ENCODE results near the gene TBC1D22A. TPM values are rescaled to one million over a fixed set of nuclear protein-coding genes. Genes with fewer than 3 reads are reported as not detected.

Gene TBC1D22A
- total and polyA plus RNA-seq, 2 experiments from 2014 or later: 9.6 to 13.3 TPM

DNA sequence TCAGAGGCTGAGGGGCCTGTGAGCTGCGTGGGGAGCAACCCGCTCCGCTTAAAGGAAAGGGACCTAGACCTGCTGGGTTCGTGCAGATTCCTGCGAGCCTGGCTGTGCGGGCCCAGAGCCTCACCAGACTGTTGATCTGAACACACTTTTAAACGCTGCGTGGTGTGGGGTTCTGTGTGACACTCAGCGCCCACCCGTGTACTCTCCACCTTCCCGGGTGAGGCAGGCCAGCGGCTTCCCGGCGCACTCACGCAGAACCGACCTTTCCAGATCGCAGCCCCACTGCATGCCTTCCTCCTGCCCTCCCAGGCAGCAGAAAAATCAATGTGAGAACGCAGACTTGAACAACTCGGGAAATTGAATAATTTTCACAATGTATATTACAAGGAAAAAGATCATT is 388.6 kb downstream of the TBC1D22A start:
- ATAC-seq: no peak
- no peaks in the 10 kb centered on the region for H3K4me1 ChIP-seq (ENCODE audit: insufficient read depth)
- H2AFZ ChIP-seq: no peak overlapping the region
- TF ChIP-seq JUNB (IDR thresholded peaks at IDR 0.05; ENCODE audit: unreplicated experiment) (no peak), ZNF331 (CRISPR knock-in tag; IDR thresholded peaks at IDR 0.05; ENCODE audit: low read depth) (no peak), CREB1 (CRISPR knock-in tag; IDR thresholded peaks at IDR 0.05; ENCODE audit: low read depth) (no peak), NANOG (IDR thresholded peaks at IDR 0.05; ENCODE audit: borderline replicate concordance) (no peak), EZH2phosphoT487 (IDR thresholded peaks at IDR 0.05; ENCODE audit: unreplicated experiment) (no peak), STAT1 (IDR thresholded peaks at IDR 0.05; ENCODE audit: unreplicated experiment) (no peak), POLR2AphosphoS5 (IDR thresholded peaks at IDR 0.05; ENCODE audit: low read depth) (no peak), ZNF114 (CRISPR knock-in tag; IDR thresholded peaks at IDR 0.05) (no peak), EZH2 (IDR thresholded peaks at IDR 0.05; ENCODE audit: low read depth, unreplicated experiment) (no peak)
- TF ChIP-seq, protein P1, sequence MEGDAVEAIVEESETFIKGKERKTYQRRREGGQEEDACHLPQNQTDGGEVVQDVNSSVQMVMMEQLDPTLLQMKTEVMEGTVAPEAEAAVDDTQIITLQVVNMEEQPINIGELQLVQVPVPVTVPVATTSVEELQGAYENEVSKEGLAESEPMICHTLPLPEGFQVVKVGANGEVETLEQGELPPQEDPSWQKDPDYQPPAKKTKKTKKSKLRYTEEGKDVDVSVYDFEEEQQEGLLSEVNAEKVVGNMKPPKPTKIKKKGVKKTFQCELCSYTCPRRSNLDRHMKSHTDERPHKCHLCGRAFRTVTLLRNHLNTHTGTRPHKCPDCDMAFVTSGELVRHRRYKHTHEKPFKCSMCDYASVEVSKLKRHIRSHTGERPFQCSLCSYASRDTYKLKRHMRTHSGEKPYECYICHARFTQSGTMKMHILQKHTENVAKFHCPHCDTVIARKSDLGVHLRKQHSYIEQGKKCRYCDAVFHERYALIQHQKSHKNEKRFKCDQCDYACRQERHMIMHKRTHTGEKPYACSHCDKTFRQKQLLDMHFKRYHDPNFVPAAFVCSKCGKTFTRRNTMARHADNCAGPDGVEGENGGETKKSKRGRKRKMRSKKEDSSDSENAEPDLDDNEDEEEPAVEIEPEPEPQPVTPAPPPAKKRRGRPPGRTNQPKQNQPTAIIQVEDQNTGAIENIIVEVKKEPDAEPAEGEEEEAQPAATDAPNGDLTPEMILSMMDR (conservative IDR thresholded peaks at IDR 0.05; ENCODE audit: low read depth in 2 of 2): no peak
- TF ChIP-seq, protein P2, sequence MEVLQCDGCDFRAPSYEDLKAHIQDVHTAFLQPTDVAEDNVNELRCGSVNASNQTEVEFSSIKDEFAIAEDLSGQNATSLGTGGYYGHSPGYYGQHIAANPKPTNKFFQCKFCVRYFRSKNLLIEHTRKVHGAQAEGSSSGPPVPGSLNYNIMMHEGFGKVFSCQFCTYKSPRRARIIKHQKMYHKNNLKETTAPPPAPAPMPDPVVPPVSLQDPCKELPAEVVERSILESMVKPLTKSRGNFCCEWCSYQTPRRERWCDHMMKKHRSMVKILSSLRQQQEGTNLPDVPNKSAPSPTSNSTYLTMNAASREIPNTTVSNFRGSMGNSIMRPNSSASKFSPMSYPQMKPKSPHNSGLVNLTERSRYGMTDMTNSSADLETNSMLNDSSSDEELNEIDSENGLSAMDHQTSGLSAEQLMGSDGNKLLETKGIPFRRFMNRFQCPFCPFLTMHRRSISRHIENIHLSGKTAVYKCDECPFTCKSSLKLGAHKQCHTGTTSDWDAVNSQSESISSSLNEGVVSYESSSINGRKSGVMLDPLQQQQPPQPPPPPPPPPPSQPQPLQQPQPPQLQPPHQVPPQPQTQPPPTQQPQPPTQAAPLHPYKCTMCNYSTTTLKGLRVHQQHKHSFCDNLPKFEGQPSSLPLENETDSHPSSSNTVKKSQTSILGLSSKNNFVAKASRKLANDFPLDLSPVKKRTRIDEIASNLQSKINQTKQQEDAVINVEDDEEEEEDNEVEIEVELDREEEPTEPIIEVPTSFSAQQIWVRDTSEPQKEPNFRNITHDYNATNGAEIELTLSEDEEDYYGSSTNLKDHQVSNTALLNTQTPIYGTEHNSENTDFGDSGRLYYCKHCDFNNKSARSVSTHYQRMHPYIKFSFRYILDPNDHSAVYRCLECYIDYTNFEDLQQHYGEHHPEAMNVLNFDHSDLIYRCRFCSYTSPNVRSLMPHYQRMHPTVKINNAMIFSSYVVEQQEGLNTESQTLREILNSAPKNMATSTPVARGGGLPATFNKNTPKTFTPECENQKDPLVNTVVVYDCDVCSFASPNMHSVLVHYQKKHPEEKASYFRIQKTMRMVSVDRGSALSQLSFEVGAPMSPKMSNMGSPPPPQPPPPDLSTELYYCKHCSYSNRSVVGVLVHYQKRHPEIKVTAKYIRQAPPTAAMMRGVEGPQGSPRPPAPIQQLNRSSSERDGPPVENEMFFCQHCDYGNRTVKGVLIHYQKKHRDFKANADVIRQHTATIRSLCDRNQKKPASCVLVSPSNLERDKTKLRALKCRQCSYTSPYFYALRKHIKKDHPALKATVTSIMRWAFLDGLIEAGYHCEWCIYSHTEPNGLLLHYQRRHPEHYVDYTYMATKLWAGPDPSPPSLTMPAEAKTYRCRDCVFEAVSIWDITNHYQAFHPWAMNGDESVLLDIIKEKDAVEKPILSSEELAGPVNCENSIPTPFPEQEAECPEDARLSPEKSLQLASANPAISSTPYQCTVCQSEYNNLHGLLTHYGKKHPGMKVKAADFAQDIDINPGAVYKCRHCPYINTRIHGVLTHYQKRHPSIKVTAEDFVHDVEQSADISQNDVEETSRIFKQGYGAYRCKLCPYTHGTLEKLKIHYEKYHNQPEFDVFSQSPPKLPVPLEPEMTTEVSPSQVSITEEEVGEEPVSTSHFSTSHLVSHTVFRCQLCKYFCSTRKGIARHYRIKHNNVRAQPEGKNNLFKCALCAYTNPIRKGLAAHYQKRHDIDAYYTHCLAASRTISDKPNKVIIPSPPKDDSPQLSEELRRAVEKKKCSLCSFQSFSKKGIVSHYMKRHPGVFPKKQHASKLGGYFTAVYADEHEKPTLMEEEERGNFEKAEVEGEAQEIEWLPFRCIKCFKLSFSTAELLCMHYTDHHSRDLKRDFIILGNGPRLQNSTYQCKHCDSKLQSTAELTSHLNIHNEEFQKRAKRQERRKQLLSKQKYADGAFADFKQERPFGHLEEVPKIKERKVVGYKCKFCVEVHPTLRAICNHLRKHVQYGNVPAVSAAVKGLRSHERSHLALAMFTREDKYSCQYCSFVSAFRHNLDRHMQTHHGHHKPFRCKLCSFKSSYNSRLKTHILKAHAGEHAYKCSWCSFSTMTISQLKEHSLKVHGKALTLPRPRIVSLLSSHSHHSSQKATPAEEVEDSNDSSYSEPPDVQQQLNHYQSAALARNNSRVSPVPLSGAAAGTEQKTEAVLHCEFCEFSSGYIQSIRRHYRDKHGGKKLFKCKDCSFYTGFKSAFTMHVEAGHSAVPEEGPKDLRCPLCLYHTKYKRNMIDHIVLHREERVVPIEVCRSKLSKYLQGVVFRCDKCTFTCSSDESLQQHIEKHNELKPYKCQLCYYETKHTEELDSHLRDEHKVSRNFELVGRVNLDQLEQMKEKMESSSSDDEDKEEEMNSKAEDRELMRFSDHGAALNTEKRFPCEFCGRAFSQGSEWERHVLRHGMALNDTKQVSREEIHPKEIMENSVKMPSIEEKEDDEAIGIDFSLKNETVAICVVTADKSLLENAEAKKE (CRISPR knock-in tag; IDR thresholded peaks at IDR 0.05): no peak
- TF ChIP-seq, protein P3, sequence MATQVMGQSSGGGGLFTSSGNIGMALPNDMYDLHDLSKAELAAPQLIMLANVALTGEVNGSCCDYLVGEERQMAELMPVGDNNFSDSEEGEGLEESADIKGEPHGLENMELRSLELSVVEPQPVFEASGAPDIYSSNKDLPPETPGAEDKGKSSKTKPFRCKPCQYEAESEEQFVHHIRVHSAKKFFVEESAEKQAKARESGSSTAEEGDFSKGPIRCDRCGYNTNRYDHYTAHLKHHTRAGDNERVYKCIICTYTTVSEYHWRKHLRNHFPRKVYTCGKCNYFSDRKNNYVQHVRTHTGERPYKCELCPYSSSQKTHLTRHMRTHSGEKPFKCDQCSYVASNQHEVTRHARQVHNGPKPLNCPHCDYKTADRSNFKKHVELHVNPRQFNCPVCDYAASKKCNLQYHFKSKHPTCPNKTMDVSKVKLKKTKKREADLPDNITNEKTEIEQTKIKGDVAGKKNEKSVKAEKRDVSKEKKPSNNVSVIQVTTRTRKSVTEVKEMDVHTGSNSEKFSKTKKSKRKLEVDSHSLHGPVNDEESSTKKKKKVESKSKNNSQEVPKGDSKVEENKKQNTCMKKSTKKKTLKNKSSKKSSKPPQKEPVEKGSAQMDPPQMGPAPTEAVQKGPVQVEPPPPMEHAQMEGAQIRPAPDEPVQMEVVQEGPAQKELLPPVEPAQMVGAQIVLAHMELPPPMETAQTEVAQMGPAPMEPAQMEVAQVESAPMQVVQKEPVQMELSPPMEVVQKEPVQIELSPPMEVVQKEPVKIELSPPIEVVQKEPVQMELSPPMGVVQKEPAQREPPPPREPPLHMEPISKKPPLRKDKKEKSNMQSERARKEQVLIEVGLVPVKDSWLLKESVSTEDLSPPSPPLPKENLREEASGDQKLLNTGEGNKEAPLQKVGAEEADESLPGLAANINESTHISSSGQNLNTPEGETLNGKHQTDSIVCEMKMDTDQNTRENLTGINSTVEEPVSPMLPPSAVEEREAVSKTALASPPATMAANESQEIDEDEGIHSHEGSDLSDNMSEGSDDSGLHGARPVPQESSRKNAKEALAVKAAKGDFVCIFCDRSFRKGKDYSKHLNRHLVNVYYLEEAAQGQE (IDR thresholded peaks at IDR 0.05; ENCODE audit: unreplicated experiment): no peak
- TF ChIP-seq, protein P4, sequence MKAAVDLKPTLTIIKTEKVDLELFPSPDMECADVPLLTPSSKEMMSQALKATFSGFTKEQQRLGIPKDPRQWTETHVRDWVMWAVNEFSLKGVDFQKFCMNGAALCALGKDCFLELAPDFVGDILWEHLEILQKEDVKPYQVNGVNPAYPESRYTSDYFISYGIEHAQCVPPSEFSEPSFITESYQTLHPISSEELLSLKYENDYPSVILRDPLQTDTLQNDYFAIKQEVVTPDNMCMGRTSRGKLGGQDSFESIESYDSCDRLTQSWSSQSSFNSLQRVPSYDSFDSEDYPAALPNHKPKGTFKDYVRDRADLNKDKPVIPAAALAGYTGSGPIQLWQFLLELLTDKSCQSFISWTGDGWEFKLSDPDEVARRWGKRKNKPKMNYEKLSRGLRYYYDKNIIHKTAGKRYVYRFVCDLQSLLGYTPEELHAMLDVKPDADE (IDR thresholded peaks at IDR 0.05): no peak
- no peaks in the 10 kb centered on the region for H3K27me3 ChIP-seq (ENCODE audit: insufficient read depth)
- no peak for DNase-seq (ENCODE audit: low spot score)
- H3K27ac ChIP-seq (ENCODE audit: low read depth): no peak overlapping the region
- no peaks in the 10 kb centered on the region for H3K79me2 ChIP-seq (replicated peaks; ENCODE audit: insufficient read depth)
- Mint-ChIP-seq H3K36me3 (ENCODE audit: low read depth) (no peaks in the 10 kb centered on the region), H3K27me3 (ENCODE audit: insufficient read depth, low read depth, poor library complexity) (peaks cover 7% of the 10 kb centered on the region), H3K4me3 (no peak overlapping the region), H3K27ac (no peak overlapping the region), H3K4me1 (no peaks in the 10 kb centered on the region; the same call in 1 of the 3 replicates), H3K9me3 (peaks cover 3% of the 10 kb centered on the region; the same call in 1 of the 3 replicates)
- no peaks in the 10 kb centered on the region for H3K9me2 ChIP-seq (ENCODE audit: insufficient read depth)
- no peak overlapping the region for H3K4me3 ChIP-seq
- H4K20me1 ChIP-seq (replicated peaks; ENCODE audit: insufficient read depth): no peaks in the 10 kb centered on the region; the same call in 1 of the 2 replicates
- no peak overlapping the region for H3K4me2 ChIP-seq
- no peaks in the 10 kb centered on the region for H3F3A ChIP-seq (replicated peaks; ENCODE audit: low read depth)
- no peaks in the 10 kb centered on the region for H3K36me3 ChIP-seq (ENCODE audit: insufficient read depth)
